HFF-Myc (cell line): Measurements from ENCODE around the gene CNOT6.

ENCODE experiments used
- DNase-seq: peaks from one replicate; pipeline ENCODE4 v3.0.0-alpha.2; 2011; ENCODE audit warnings: low read depth; ENCODE audit errors: extremely low read depth
- H3K4me3 ChIP-seq: replicated peaks from 2 replicates; pipeline ENCODE4 v1.5.1; 2011; ENCODE audit warnings: low read depth, mild to moderate bottlenecking, control low read depth, low read length
- CTCF ChIP-seq: IDR thresholded peaks from 2 replicates; pipeline ENCODE4 v1.5.1; 2012; ENCODE audit warnings: mild to moderate bottlenecking, low read depth, low read length, control low read depth; ENCODE audit errors: missing control alignments

Gene CNOT6

GRCh38 chr5:180521101-180521500 lies 26.9 kb downstream of the CNOT6 start:
- no peak for DNase-seq
- TF ChIP-seq CTCF: no peak
- no peak overlapping the region for H3K4me3 ChIP-seq

GRCh38 chr5:180521591-180521990 lies 27.4 kb downstream of the CNOT6 start:
- DNase-seq: no peak
- H3K4me3 ChIP-seq: no peak overlapping the region
- TF ChIP-seq CTCF: no peak

GRCh38 chr5:180522330-180522729 lies 28.2 kb downstream of the CNOT6 start:
- TF ChIP-seq CTCF: no peak
- DNase-seq: no peak
- no peak overlapping the region for H3K4me3 ChIP-seq

GRCh38 chr5:180523629-180524466 lies 29.7 kb downstream of the CNOT6 start:
- no peak for DNase-seq
- no peak for TF ChIP-seq CTCF
- no peak overlapping the region for H3K4me3 ChIP-seq

GRCh38 chr5:180525399-180525798 lies 31.2 kb downstream of the CNOT6 start:
- no peak overlapping the region for H3K4me3 ChIP-seq
- no peak for DNase-seq
- TF ChIP-seq CTCF: no peak

- no peak for DNase-seq
- H3K4me3 ChIP-seq: no peak overlapping the region
These were observed 32.1 kb downstream of the CNOT6 start for GRCh38 chr5:180526269-180526668.

More at GRCh38 chr5:180526269-180526668, 32.1 kb downstream of the CNOT6 start:
- no peak for TF ChIP-seq CTCF
